Measurements from ENCODE around the gene FER.

DNA sequence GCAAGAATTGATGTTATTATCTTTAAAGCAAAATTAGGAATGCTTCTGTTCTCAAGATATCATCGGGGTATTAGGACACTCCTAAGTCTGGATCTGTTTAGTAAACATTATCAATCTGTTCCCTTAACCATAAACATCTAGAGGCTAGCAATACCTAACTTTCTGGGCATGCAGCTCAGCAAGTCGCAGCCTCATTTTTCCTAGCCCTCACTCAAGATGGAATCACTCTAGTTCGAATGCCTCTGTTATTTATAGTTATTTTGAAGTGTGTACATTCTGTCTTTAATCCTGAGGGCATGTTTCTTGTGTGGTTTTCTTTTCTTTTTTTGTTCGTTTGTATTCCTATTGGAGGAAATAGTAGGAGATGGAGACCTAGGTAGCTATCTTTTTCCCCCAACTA, 66.9 kb downstream of the FER start:
- TF ChIP-seq, protein P1, sequence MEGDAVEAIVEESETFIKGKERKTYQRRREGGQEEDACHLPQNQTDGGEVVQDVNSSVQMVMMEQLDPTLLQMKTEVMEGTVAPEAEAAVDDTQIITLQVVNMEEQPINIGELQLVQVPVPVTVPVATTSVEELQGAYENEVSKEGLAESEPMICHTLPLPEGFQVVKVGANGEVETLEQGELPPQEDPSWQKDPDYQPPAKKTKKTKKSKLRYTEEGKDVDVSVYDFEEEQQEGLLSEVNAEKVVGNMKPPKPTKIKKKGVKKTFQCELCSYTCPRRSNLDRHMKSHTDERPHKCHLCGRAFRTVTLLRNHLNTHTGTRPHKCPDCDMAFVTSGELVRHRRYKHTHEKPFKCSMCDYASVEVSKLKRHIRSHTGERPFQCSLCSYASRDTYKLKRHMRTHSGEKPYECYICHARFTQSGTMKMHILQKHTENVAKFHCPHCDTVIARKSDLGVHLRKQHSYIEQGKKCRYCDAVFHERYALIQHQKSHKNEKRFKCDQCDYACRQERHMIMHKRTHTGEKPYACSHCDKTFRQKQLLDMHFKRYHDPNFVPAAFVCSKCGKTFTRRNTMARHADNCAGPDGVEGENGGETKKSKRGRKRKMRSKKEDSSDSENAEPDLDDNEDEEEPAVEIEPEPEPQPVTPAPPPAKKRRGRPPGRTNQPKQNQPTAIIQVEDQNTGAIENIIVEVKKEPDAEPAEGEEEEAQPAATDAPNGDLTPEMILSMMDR (IDR thresholded peaks at IDR 0.05): no peak
- no peak for TF ChIP-seq POLR2A (IDR thresholded peaks at IDR 0.05)
